ENCODE results near the gene MID1. TPM values are rescaled to one million over a fixed set of nuclear protein-coding genes. Genes with fewer than 3 reads are reported as not detected.
A peak's percentile ranks its signal among the peaks of the same experiment; 100 is the strongest.

The MID1 gene
- total RNA-seq, 1 experiment from 2014 or later, result 9.7 TPM

DNA sequence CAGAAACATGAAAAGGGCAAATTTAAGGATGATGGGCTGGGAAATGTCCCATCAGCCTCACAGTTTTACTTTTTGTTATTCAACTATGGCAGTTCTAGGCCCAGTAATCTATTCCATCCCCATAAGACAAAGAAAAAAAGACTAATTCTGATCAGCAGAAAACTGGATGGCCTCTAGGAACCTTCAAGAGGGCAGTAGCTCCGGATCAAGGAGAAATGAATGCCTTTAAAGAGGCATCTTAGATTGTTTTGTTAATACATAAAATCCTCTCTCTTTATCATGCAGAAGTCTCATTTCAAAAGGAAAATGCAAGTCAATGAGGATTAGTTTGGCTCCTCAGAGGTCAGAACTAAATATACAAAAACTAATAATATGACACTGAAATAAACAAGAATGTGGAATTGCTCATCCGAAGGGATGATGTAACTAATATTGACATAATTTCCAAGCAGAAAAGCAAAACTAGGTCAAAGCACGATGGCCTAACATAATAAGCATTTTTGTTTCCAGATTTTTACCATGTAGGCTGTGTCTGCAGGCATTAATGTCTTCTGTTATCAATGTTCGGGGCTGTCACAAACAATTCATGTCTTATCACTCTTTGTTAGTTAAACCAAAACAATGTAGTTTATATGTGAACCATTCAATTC, 8.8 kb downstream of the MID1 start:
- ChIA-PET POLR2A (interaction anchor here (0.9 to 1.6 kb wide), 5 partner anchors 9 to 32 kb away, joined by 3 to 7 read pairs (median 4); partner anchors contain the start of gene MID1), CTCF (interaction anchor here (0.6 to 2.7 kb wide), 4 partner anchors 26 to 421 kb away, joined by 3 to 9 read pairs (median 3); no protein-coding TSS in a partner anchor)
- H3K4me1 Mint-ChIP-seq (ENCODE audit: insufficient read depth, unreplicated experiment), result peaks cover 23% of the 10 kb centered on the region

DNA sequence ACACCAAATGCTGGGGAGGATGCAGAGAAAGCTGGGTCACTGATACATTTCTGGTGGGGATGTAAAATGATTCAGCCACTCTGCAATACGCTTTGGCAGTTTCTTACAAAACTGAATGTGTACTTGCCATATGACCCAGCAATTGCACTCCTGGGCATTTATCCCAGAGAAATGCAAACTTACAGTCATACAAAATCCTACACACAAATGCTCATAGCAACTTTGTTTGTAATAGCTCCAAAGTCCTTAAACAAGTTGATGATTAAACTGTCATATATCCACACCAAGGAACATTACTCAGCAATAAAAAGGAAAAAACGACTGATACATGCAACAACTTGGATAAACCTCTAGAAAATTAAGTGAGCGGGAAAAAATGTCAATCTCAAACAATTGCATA, 12.3 kb downstream of the MID1 start:
- intact Hi-C loops (cut with micrococcal nuclease), result no loop called here
- Mint-ChIP-seq H3K27me3 (ENCODE audit: insufficient read depth, unreplicated experiment) (no peaks in the 10 kb centered on the region), H3K36me3 (ENCODE audit: insufficient read depth, unreplicated experiment) (no peaks in the 10 kb centered on the region), H3K4me1 (ENCODE audit: insufficient read depth, unreplicated experiment) (peaks cover 14% of the 10 kb centered on the region), H3K27ac (ENCODE audit: low read depth, unreplicated experiment) (no peak overlapping the region), H3K4me3 (ENCODE audit: unreplicated experiment) (no peak overlapping the region), H3K9me3 (ENCODE audit: unreplicated experiment) (no peaks in the 10 kb centered on the region)
- ChIA-PET POLR2A (interaction anchor here (0.9 kb wide), 1 partner anchor 417 kb away, joined by 3 read pairs; no protein-coding TSS in a partner anchor), CTCF (interaction anchor here (0.7 to 1.4 kb wide), 2 partner anchors 418 to 611 kb away, joined by 3 to 5 read pairs; no protein-coding TSS in a partner anchor)
- TF ChIP-seq CTCF (IDR thresholded peaks at IDR 0.05; ENCODE audit: unreplicated experiment), result no peak
- BruUV-seq (replicated peaks), result no TSS peak
- peak; percentile 25 for DNase-seq (ENCODE audit: unreplicated experiment)

More for the DNA sequence above, 8.8 kb downstream of the MID1 start:
- no peak for DNase-seq (ENCODE audit: unreplicated experiment)
- Mint-ChIP-seq H3K9me3 (ENCODE audit: unreplicated experiment) (no peaks in the 10 kb centered on the region), H3K4me3 (ENCODE audit: unreplicated experiment) (peak overlapping the region; percentile 21), H3K36me3 (ENCODE audit: insufficient read depth, unreplicated experiment) (no peaks in the 10 kb centered on the region), H3K27me3 (ENCODE audit: insufficient read depth, unreplicated experiment) (no peaks in the 10 kb centered on the region), H3K27ac (ENCODE audit: low read depth, unreplicated experiment) (no peak overlapping the region)
- TF ChIP-seq CTCF (IDR thresholded peaks at IDR 0.05; ENCODE audit: unreplicated experiment), result no peak
- intact Hi-C loops (cut with micrococcal nuclease), result loop anchor here (10.0 kb wide), 2 partner anchors 157 to 287 kb away; no protein-coding TSS in a partner anchor
- no TSS peak for BruUV-seq (replicated peaks)

DNA sequence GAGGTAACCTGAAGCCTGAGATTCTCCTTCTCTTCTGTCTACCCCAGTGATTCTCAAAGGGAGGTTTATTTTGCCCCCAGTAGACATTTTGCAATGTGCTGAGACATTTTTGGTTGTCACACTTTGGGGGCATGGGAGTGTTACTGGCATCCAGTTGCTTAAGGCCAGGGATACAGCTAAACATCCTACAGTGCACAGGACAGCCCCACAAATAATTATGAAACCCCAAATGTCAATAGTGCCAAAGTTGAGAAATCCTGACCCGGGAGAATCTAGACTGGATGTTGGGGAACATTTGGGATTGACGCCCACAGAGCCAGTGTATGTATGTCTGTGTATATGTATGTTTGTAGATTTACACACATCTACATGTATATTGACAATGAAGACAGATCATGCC, 13.2 kb downstream of the MID1 start:
- no peaks in the 10 kb centered on the region for H3K36me3 Mint-ChIP-seq (ENCODE audit: insufficient read depth, unreplicated experiment)
- no TSS peak for BruUV-seq (replicated peaks)
- H3K4me1 Mint-ChIP-seq (ENCODE audit: insufficient read depth, unreplicated experiment), result peaks cover 10% of the 10 kb centered on the region
- TF ChIP-seq CTCF (IDR thresholded peaks at IDR 0.05; ENCODE audit: unreplicated experiment), result no peak
- H3K27ac Mint-ChIP-seq (ENCODE audit: low read depth, unreplicated experiment), result no peak overlapping the region
- ChIA-PET POLR2A (interaction anchor here (1.0 to 1.2 kb wide), 2 partner anchors 9 to 12 kb away, joined by 3 read pairs; no protein-coding TSS in a partner anchor), CTCF (interaction anchor here (0.5 to 1.4 kb wide), 5 partner anchors 8 to 417 kb away, joined by 3 to 5 read pairs (median 3); no protein-coding TSS in a partner anchor)
- no peaks in the 10 kb centered on the region for H3K9me3 Mint-ChIP-seq (ENCODE audit: unreplicated experiment)
- H3K4me3 Mint-ChIP-seq (ENCODE audit: unreplicated experiment), result no peak overlapping the region
- intact Hi-C loops (cut with micrococcal nuclease), result no loop called here
- no peaks in the 10 kb centered on the region for H3K27me3 Mint-ChIP-seq (ENCODE audit: insufficient read depth, unreplicated experiment)
- no peak for DNase-seq (ENCODE audit: unreplicated experiment)

DNA sequence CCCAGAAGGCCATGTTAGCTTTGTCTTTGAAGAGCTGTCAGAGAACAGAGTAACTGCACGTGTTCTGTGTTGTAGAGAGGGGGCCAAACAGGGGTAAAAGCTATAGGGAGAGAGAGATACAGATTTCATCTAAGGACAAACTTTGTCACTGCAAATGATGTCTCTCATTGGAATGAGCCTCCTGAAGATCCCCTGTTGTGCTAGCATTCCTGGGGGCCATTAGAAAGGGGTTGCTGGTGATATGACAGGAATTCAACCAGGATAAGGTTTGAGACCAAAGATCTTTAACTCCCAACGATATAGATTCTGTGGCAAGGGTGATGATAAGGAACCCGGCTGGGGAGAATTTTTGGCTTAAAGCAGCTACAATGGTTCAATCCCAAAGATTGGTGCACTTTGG, 16.8 kb downstream of the MID1 start:
- ChIA-PET POLR2A (interaction anchor here (0.9 to 1.6 kb wide), 3 partner anchors 15 to 30 kb away, joined by 3 to 5 read pairs (median 4); no protein-coding TSS in a partner anchor), CTCF (interaction anchor here (1.5 to 2.4 kb wide), 3 partner anchors 12 to 413 kb away, joined by 4 to 15 read pairs (median 9); no protein-coding TSS in a partner anchor)
- Mint-ChIP-seq H3K9me3 (ENCODE audit: unreplicated experiment) (no peaks in the 10 kb centered on the region), H3K27me3 (ENCODE audit: insufficient read depth, unreplicated experiment) (no peaks in the 10 kb centered on the region), H3K4me3 (ENCODE audit: unreplicated experiment) (no peak overlapping the region), H3K27ac (ENCODE audit: low read depth, unreplicated experiment) (no peak overlapping the region), H3K4me1 (ENCODE audit: insufficient read depth, unreplicated experiment) (no peaks in the 10 kb centered on the region), H3K36me3 (ENCODE audit: insufficient read depth, unreplicated experiment) (no peaks in the 10 kb centered on the region)
- no peak for TF ChIP-seq CTCF (IDR thresholded peaks at IDR 0.05; ENCODE audit: unreplicated experiment)
- DNase-seq (ENCODE audit: unreplicated experiment), result no peak
- no TSS peak for BruUV-seq (replicated peaks)
- intact Hi-C loops (cut with micrococcal nuclease), result no loop called here
